Smooth muscle cell (in vitro differentiated cells): ENCODE results near the gene SMARCE1. TPM values are rescaled to one million over a fixed set of nuclear protein-coding genes. Genes with fewer than 3 reads are reported as not detected.

Experiments
- DNase-seq: peaks from one replicate; lab custom pipeline; 2025; ENCODE audit not compliant: unreplicated experiment; lab: John Stamatoyannopoulos, UW
- H2AFZ ChIP-seq: fragments of 200-600 bp; sonication (generic); 2 replicates; pipeline ENCODE4 v1.6.0; 2016; ENCODE audit warnings: antibody characterized with exemption, low read depth, mild to moderate bottlenecking
- H3F3A ChIP-seq: fragments of 200-600 bp; sonication (generic); 2 replicates; pipeline ENCODE4 v1.6.0; 2017; ENCODE audit warnings: antibody characterized with exemption, low read depth
- H3K27ac ChIP-seq: fragments of 200-600 bp; sonication (generic); 2 replicates; pipeline ENCODE4 v1.5.1; 2016; ENCODE audit warnings: low read depth, mild to moderate bottlenecking
- H3K27me3 ChIP-seq: fragments of 200-600 bp; sonication (generic); 2 replicates; pipeline ENCODE4 v1.6.1; 2016; ENCODE audit warnings: low read depth, mild to moderate bottlenecking
- H3K36me3 ChIP-seq: fragments of 200-600 bp; sonication (generic); 2 replicates; pipeline ENCODE4 v1.5.1; 2016; ENCODE audit warnings: low read depth
- H3K4me1 ChIP-seq: fragments of 200-600 bp; sonication (generic); 2 replicates; pipeline ENCODE4 v1.5.1; 2016; ENCODE audit warnings: low read depth
- H3K4me2 ChIP-seq: fragments of 200-600 bp; sonication (generic); 2 replicates; pipeline ENCODE4 v1.6.0; 2016; ENCODE audit warnings: mild to moderate bottlenecking
- H3K4me3 ChIP-seq: fragments of 200-600 bp; sonication (generic); 2 replicates; pipeline ENCODE4 v1.5.1; 2016; ENCODE audit warnings: mild to moderate bottlenecking
- H3K79me2 ChIP-seq: fragments of 200-600 bp; sonication (generic); 2 replicates; pipeline ENCODE4 v1.6.0; 2016; ENCODE audit warnings: low read depth, mild to moderate bottlenecking
- H3K9ac ChIP-seq: fragments of 200-600 bp; sonication (generic); 2 replicates; pipeline ENCODE4 v1.6.0; 2016; ENCODE audit warnings: low read depth
- H3K9me3 ChIP-seq: fragments of 200-600 bp; sonication (generic); replicated peaks from 2 replicates; pipeline ENCODE4 v1.5.1; 2016; ENCODE audit warnings: low read depth
- H4K20me1 ChIP-seq: fragments of 200-600 bp; sonication (generic); 2 replicates; pipeline ENCODE4 v1.6.0; 2016; ENCODE audit warnings: low read depth
- WGBS: methylation state at CpG from one replicate; pipeline ENCODE4 v1.1.7; 2016; ENCODE audit warnings: low lambda C conversion rate; 5-methylcytosine and 5-hydroxymethylcytosine counted together
- polyA plus RNA-seq: library from polyadenylated mRNA; unstranded; fragments of >200 nt; fragmentation: Nextera tagmentation; extraction: Ambion mirVana; gene quantifications from 2 replicates; pipeline ENCODE4 v1.2.1, GENCODE V29; 2016
- total RNA-seq: library from RNA; depleted of rRNA; stranded (reverse); fragments of >200 nt; gene quantifications from 2 replicates; pipeline ENCODE4 v1.2.3, GENCODE V29; 2014
- TF ChIP-seq, protein P1 (sequence below): fragments of 200-600 bp; sonication (generic); IDR thresholded peaks from 2 replicates; pipeline ENCODE4 v1.5.1; 2017; ENCODE audit warnings: borderline replicate concordance, mild to moderate bottlenecking, antibody characterized with exemption; ENCODE audit not compliant: insufficient read depth, poor library complexity, severe bottlenecking

SMARCE1 gene
- total and polyA plus RNA-seq, 2 experiments from 2014 or later, result 87.5 to 115 TPM

DNA sequence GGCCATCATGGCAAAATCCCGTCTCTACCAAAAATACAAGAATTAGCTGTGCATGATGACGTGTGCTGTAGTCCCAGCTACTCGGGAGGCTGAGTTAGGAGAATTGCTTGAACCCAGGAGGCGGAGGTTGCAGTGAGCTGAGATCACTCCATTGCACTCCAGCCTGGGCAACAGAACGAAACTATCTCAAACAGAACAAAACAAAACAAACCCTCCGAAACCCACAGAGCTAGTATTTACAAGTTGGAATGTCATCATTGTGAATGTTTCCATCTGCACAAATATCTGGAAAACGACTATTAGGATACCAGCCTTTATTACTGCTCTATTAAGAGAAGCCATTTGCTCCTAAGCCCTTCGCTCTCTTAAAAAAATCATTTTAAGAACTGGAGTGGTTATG is 26.0 kb downstream of the SMARCE1 start:
- Histone ChIP-seq H3K27ac (no peak overlapping the region), H2AFZ (no peak overlapping the region), H3K4me1 (no peaks in the 10 kb centered on the region), H3K4me2 (no peak overlapping the region), H3K4me3 (no peak overlapping the region), H3K27me3 (peaks cover 3% of the 10 kb centered on the region), H4K20me1 (no peaks in the 10 kb centered on the region), H3K36me3 (no peaks in the 10 kb centered on the region), H3K9me3 (no peaks in the 10 kb centered on the region), H3F3A (no peaks in the 10 kb centered on the region), H3K9ac (no peak overlapping the region), H3K79me2 (no peaks in the 10 kb centered on the region)
- TF ChIP-seq, protein P1, sequence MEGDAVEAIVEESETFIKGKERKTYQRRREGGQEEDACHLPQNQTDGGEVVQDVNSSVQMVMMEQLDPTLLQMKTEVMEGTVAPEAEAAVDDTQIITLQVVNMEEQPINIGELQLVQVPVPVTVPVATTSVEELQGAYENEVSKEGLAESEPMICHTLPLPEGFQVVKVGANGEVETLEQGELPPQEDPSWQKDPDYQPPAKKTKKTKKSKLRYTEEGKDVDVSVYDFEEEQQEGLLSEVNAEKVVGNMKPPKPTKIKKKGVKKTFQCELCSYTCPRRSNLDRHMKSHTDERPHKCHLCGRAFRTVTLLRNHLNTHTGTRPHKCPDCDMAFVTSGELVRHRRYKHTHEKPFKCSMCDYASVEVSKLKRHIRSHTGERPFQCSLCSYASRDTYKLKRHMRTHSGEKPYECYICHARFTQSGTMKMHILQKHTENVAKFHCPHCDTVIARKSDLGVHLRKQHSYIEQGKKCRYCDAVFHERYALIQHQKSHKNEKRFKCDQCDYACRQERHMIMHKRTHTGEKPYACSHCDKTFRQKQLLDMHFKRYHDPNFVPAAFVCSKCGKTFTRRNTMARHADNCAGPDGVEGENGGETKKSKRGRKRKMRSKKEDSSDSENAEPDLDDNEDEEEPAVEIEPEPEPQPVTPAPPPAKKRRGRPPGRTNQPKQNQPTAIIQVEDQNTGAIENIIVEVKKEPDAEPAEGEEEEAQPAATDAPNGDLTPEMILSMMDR, result no peak
- 83% methylated on average over 8 of the region's 8 CpGs for WGBS
- DNase-seq, result no peak

DNA sequence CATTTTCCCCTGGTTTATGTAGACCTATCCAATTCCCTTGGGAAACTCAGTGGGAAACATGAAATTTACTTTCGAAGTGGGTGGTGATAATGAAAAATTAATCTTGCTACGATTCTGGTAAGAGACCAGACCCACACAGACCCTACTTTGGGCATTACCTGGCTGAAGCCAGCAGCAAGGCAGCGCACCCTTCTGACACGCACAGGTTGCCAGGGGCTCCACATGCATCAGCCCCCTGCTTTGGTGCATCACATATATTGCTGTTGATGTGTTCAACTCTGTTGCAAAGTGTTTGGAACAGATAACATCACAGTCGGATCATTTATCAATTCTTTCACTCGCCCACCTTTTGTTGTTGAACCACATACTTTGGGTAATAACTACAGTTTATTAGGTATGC is 26.6 kb downstream of the SMARCE1 start:
- H3K36me3 ChIP-seq, result no peaks in the 10 kb centered on the region
- H3K27me3 ChIP-seq, result peaks cover 3% of the 10 kb centered on the region
- H3K9ac ChIP-seq, result no peak overlapping the region
- H3K27ac ChIP-seq, result no peak overlapping the region
- H3K4me1 ChIP-seq, result no peaks in the 10 kb centered on the region
- DNase-seq, result no peak
- H3K4me3 ChIP-seq, result no peak overlapping the region
- TF ChIP-seq, protein P1, result no peak
- 94% methylated on average over 6 of the region's 6 CpGs for WGBS
- H3F3A ChIP-seq, result no peaks in the 10 kb centered on the region
- no peaks in the 10 kb centered on the region for H3K9me3 ChIP-seq
- H2AFZ ChIP-seq, result no peak overlapping the region
- no peaks in the 10 kb centered on the region for H3K79me2 ChIP-seq
- no peaks in the 10 kb centered on the region for H4K20me1 ChIP-seq
- no peak overlapping the region for H3K4me2 ChIP-seq

DNA sequence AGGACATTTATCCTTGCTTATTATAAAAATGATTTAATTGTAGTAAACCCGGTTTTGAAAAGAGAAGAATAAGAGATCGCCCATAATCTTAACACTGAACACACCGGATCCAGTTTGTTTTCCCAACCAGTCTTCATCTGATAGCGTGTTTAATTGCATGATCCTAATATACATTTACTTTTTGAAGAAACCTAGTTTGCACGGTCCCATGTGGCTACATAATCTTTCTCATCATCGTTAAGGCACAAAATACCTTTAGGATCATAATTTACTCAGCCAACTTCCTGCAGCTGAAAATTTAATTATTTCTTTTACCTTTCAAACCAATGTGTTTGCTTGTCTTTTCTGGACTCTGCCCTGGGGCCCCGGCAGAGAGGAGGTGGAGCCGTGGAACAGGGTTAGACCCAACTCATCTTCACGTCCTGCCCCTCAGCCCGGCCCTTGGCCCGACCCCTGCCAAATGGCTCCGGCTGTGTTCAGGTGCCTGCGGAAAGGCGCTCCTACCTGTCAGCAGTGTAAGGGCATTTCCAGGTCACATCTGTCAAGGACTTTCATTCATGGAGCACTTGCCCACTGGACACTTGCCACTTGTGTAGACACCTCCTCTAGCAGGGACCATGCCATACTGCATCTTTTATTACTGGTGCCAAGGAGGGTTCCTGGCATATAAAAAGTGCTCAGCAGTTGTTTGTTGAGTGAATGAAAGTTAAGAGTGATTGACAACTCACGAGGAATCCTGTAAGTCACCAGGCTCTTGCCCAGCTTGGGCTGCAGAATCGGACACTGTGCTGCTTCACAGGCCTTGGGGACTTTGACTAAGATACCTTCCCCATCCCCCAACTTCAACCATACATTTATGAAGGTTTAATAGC is 28.6 kb downstream of the SMARCE1 start:
- DNase-seq, result no peak
- H3K36me3 ChIP-seq, result no peaks in the 10 kb centered on the region
- H3K4me3 ChIP-seq, result no peak overlapping the region
- no peak overlapping the region for H3K4me2 ChIP-seq
- no peaks in the 10 kb centered on the region for H3K9me3 ChIP-seq
- H3K27me3 ChIP-seq, result peaks cover 3% of the 10 kb centered on the region
- H2AFZ ChIP-seq, result no peak overlapping the region
- no peaks in the 10 kb centered on the region for H4K20me1 ChIP-seq
- H3K4me1 ChIP-seq, result no peaks in the 10 kb centered on the region
- 83% methylated on average over 16 of the region's 16 CpGs for WGBS
- no peak overlapping the region for H3K9ac ChIP-seq
- no peaks in the 10 kb centered on the region for H3K79me2 ChIP-seq
- H3K27ac ChIP-seq, result no peak overlapping the region
- TF ChIP-seq, protein P1, result no peak
- H3F3A ChIP-seq, result no peaks in the 10 kb centered on the region

DNA sequence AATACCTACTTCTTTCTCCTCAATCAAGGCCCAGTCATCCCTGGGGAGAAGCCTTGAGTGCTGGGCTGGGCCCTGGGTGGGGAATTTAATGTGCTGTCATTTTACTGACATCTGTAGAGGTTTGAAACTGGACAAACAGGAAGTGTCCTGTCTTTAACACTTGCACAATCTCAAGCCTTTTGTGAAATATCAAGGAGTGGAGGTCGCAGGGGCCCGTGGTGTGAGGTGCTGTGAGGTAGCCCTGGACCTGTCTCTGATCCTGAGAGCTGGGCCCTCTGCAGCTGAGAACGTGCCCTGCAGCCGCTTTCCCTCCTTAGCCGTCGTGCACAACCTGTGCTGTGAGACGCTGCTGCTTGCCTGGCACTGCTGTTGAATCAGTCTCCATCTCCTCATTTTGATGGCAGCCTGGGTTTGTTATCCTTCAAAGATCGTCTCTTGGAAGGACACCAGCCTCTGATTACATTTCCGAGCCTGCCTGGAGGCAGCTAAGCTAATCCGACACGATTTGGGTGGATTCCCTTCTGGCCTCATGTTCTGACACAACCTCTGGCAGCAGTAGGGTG is 29.9 kb downstream of the SMARCE1 start:
- Histone ChIP-seq H3K4me1 (no peaks in the 10 kb centered on the region), H3K27me3 (peaks cover 3% of the 10 kb centered on the region), H2AFZ (no peak overlapping the region), H3K9ac (no peak overlapping the region), H3K4me3 (no peak overlapping the region), H3K36me3 (no peaks in the 10 kb centered on the region), H3K79me2 (no peaks in the 10 kb centered on the region), H3F3A (no peaks in the 10 kb centered on the region), H4K20me1 (no peaks in the 10 kb centered on the region), H3K27ac (no peak overlapping the region), H3K4me2 (no peak overlapping the region), H3K9me3 (no peaks in the 10 kb centered on the region)
- no peak for DNase-seq
- TF ChIP-seq, protein P1, result no peak
- WGBS, result 61% methylated on average over 11 of the region's 11 CpGs
